ENCODE results near the gene SMIM36. TPM values are rescaled to one million over a fixed set of nuclear protein-coding genes. Genes with fewer than 3 reads are reported as not detected.

The SMIM36 gene
- total and polyA plus RNA-seq, 2 of the 8 experiments (the other 6 are each of a cell fraction or from before 2014, with no cell fraction given) = not detected

- Histone ChIP-seq H2BK5ac (ENCODE audit: low read depth, low read length) (no peak overlapping the region), H2BK12ac (ENCODE audit: low read depth, low read length) (no peak overlapping the region), H3K18ac (ENCODE audit: extremely low read depth, low read length) (no peak overlapping the region), H2AK5ac (ENCODE audit: low read depth, low read length) (no peak overlapping the region), H3K4me3 (ENCODE audit: extremely low read depth in 1 of 4, insufficient read depth in 2 of 4, low read depth in 3 of 4, low read length in 4 of 4) (no peak overlapping the region), H4K5ac (ENCODE audit: insufficient read length, low read depth, low read length) (no peak overlapping the region), H3K4me1 (replicated peaks in 1 of 4; ENCODE audit: control insufficient read depth in 3 of 4, insufficient read depth in 4 of 4, low read length in 3 of 4) (no peaks in the 10 kb centered on the region), H2BK15ac (ENCODE audit: low read length) (no peak overlapping the region), H3K4me2 (ENCODE audit: insufficient read depth in 1 of 2, low read depth in 2 of 2, low read length in 2 of 2) (no peak overlapping the region), H3K27me3 (replicated peaks in 1 of 4; ENCODE audit: control insufficient read depth in 3 of 4, extremely low read depth in 1 of 4, insufficient read depth in 3 of 4, low read length in 3 of 4) (no peaks in the 10 kb centered on the region), H4K91ac (replicated peaks; ENCODE audit: insufficient read length, low read length) (no peak overlapping the region), H3K23ac (ENCODE audit: insufficient read length) (no peak overlapping the region), H3K79me2 (ENCODE audit: control insufficient read depth in 1 of 2, insufficient read depth in 2 of 2, low read length in 2 of 2) (no peaks in the 10 kb centered on the region), H2BK20ac (ENCODE audit: low read length) (no peak overlapping the region), H3K9me3 (ENCODE audit: insufficient read depth in 2 of 2, low read depth in 1 of 2, low read length in 1 of 2) (no peaks in the 10 kb centered on the region), H3K27ac (ENCODE audit: low read depth, low read length) (no peak overlapping the region), H3K56ac (replicated peaks; ENCODE audit: insufficient read length, low read depth, low read length) (no peak overlapping the region), H4K20me1 (replicated peaks in 1 of 2; ENCODE audit: control insufficient read depth in 1 of 2, insufficient read depth in 2 of 2, low read length in 2 of 2) (no peaks in the 10 kb centered on the region), H3K4ac (replicated peaks; ENCODE audit: insufficient read length, low read depth, low read length) (no peak overlapping the region), H3K36me3 (ENCODE audit: control insufficient read depth in 2 of 4, insufficient read depth in 4 of 4, low read length in 3 of 4) (no peaks in the 10 kb centered on the region), H3K79me1 (ENCODE audit: low read depth, low read length) (no peaks in the 10 kb centered on the region), H4K8ac (ENCODE audit: extremely low read depth, insufficient read depth, low read length) (no peak overlapping the region), H2AFZ (ENCODE audit: low read length) (0 out of 2 replicates have a peak overlapping the region, but pooled peaks have one; percentile 66), H3K14ac (ENCODE audit: insufficient read length) (no peak overlapping the region), H3K23me2 (ENCODE audit: low read depth, low read length) (no peaks in the 10 kb centered on the region), H3K9ac (replicated peaks in 1 of 4; ENCODE audit: extremely low read depth in 1 of 4, low read depth in 3 of 4, low read length in 3 of 4) (no peak overlapping the region), H2BK120ac (replicated peaks; ENCODE audit: low read depth, low read length) (no peak overlapping the region)
- CTCF ChIA-PET (ENCODE audit: partially characterized antibody) = interaction anchor here (0.5 to 1.0 kb wide), 3 partner anchors 78 to 1068 kb away, joined by 3 read pairs; partner anchors contain the start of gene SMIM36
- POLR2A ChIA-PET (ENCODE audit: partially characterized antibody) = interaction anchor here (0.5 to 0.8 kb wide), 2 partner anchors 9 to 55 kb away, joined by 3 read pairs; no protein-coding TSS in a partner anchor
- WGBS, 2 experiments (ENCODE audit: extremely low coverage in 1 of 2, insufficient coverage in 1 of 2, insufficient read length in 1 of 2, insufficient replicate concordance in 2 of 2, low coverage in 1 of 2, low lambda C conversion rate in 2 of 2, missing lambda C conversion rate in 1 of 2) = 87% methylated on average over 7 of the region's 7 CpGs; no CpG with 5 or more reads in 1 of the 2 experiments
- FAIRE-seq = no peak
- no peak for DNase-seq (ENCODE audit: low read depth in 1 of 2, low spot score in 2 of 2)
- TF ChIP-seq CHD1 (IDR thresholded peaks at IDR 0.05; ENCODE audit: low read depth, low read length) = no peak
- TF ChIP-seq MAFK (IDR thresholded peaks at IDR 0.05; ENCODE audit: low read depth, low read length) = no peak
- no peak for TF ChIP-seq TBP (IDR thresholded peaks at IDR 0.05; ENCODE audit: low read depth, low read length)
- TF ChIP-seq POLR2A (IDR thresholded peaks at IDR 0.05; ENCODE audit: control extremely low read depth in 1 of 2, low read depth in 2 of 2, low read length in 2 of 2) = no peak
- no peak for TF ChIP-seq ZNF274 (IDR thresholded peaks at IDR 0.05; ENCODE audit: borderline replicate concordance, extremely low read depth, low read length)
- TF ChIP-seq HDAC2 (IDR thresholded peaks at IDR 0.05; ENCODE audit: borderline replicate concordance in 1 of 2, low read depth in 2 of 2, low read length in 2 of 2) = no peak
- no peak for TF ChIP-seq NRF1 (IDR thresholded peaks at IDR 0.05; ENCODE audit: low read depth, low read length)
- no peak for TF ChIP-seq HDAC6 (IDR thresholded peaks at IDR 0.05; ENCODE audit: low read depth, low read length)
- no peak for TF ChIP-seq TAF1 (IDR thresholded peaks at IDR 0.05; ENCODE audit: low read depth, low read length)
- TF ChIP-seq BRCA1 (IDR thresholded peaks at IDR 0.05; ENCODE audit: low read depth, low read length) = no peak
- TF ChIP-seq EP300 (IDR thresholded peaks at IDR 0.05; ENCODE audit: borderline replicate concordance in 1 of 2, low read depth in 2 of 2, low read length in 2 of 2) = no peak
- TF ChIP-seq TCF12 (IDR thresholded peaks at IDR 0.05; ENCODE audit: low read depth, low read length) = no peak
- no peak for TF ChIP-seq SP1 (IDR thresholded peaks at IDR 0.05; ENCODE audit: low read depth, low read length)
- no peak for TF ChIP-seq FOSL1 (IDR thresholded peaks at IDR 0.05; ENCODE audit: insufficient read depth, low read depth, low read length)
Measured at GRCh38 chr17:55433029-55433628, 78.1 kb downstream of the SMIM36 start.

All from H1 (cell line).